ENCODE measurements around the gene FNDC3B.

The FNDC3B gene

GRCh38 chr3:172073262-172073915 is 34.0 kb downstream of the FNDC3B start:
- H3K4me3 ChIP-seq (ENCODE audit: low read length): no peak overlapping the region
- 0 out of 2 replicates have a peak, but pooled peaks cover 11% of the 10 kb centered on the region for H4K20me1 ChIP-seq (ENCODE audit: insufficient read depth, low read length)
- no peaks in the 10 kb centered on the region for H3K9me3 ChIP-seq (ENCODE audit: insufficient read depth, low read length)
- H3K27ac ChIP-seq (ENCODE audit: low read length): no peak overlapping the region
- H3K27me3 ChIP-seq (ENCODE audit: low read depth, low read length): no peaks in the 10 kb centered on the region
- H3K79me2 ChIP-seq (ENCODE audit: low read length): no peaks in the 10 kb centered on the region
- H3K36me3 ChIP-seq (replicated peaks; ENCODE audit: low read depth, low read length): no peaks in the 10 kb centered on the region
- H3K4me2 ChIP-seq (ENCODE audit: low read length): no peak overlapping the region
- H3K9ac ChIP-seq (ENCODE audit: low read length): no peak overlapping the region
- TF ChIP-seq CTCF (IDR thresholded peaks at IDR 0.05; ENCODE audit: low read depth, low read length): no peak
- TF ChIP-seq EZH2phosphoT487 (IDR thresholded peaks at IDR 0.05; ENCODE audit: low read depth): no peak
- no peak overlapping the region for H2AFZ ChIP-seq (ENCODE audit: low read depth, low read length)
- H3K4me1 ChIP-seq (ENCODE audit: low read length): no peaks in the 10 kb centered on the region

- H3K27me3 ChIP-seq (ENCODE audit: low read depth, low read length): no peaks in the 10 kb centered on the region
- no peak overlapping the region for H3K4me3 ChIP-seq (ENCODE audit: low read length)
- no peak overlapping the region for H3K27ac ChIP-seq (ENCODE audit: low read length)
- H3K36me3 ChIP-seq (replicated peaks; ENCODE audit: low read depth, low read length): no peaks in the 10 kb centered on the region
- H3K9me3 ChIP-seq (ENCODE audit: insufficient read depth, low read length): no peaks in the 10 kb centered on the region
- no peaks in the 10 kb centered on the region for H3K79me2 ChIP-seq (ENCODE audit: low read length)
- H3K9ac ChIP-seq (ENCODE audit: low read length): no peak overlapping the region
- 0 out of 2 replicates have a peak, but pooled peaks cover 14% of the 10 kb centered on the region for H4K20me1 ChIP-seq (ENCODE audit: insufficient read depth, low read length)
- H3K4me2 ChIP-seq (ENCODE audit: low read length): no peak overlapping the region
- no peak overlapping the region for H2AFZ ChIP-seq (ENCODE audit: low read depth, low read length)
- no peak for TF ChIP-seq EZH2phosphoT487 (IDR thresholded peaks at IDR 0.05; ENCODE audit: low read depth)
- H3K4me1 ChIP-seq (ENCODE audit: low read length): no peaks in the 10 kb centered on the region
Measured at GRCh38 chr3:172074032-172074431, 34.7 kb downstream of the FNDC3B start.

- TF ChIP-seq EZH2phosphoT487 (IDR thresholded peaks at IDR 0.05; ENCODE audit: low read depth): no peak
- no peak for TF ChIP-seq CTCF (IDR thresholded peaks at IDR 0.05; ENCODE audit: low read depth, low read length)
- no peaks in the 10 kb centered on the region for H3K36me3 ChIP-seq (replicated peaks; ENCODE audit: low read depth, low read length)
- H3K9ac ChIP-seq (ENCODE audit: low read length): no peak overlapping the region
- no peak overlapping the region for H2AFZ ChIP-seq (ENCODE audit: low read depth, low read length)
- H4K20me1 ChIP-seq (ENCODE audit: insufficient read depth, low read length): 0 out of 2 replicates have a peak, but pooled peaks cover 14% of the 10 kb centered on the region
- no peaks in the 10 kb centered on the region for H3K27me3 ChIP-seq (ENCODE audit: low read depth, low read length)
- no peak overlapping the region for H3K4me3 ChIP-seq (ENCODE audit: low read length)
- H3K9me3 ChIP-seq (ENCODE audit: insufficient read depth, low read length): no peaks in the 10 kb centered on the region
- H3K79me2 ChIP-seq (ENCODE audit: low read length): no peaks in the 10 kb centered on the region
- no peaks in the 10 kb centered on the region for H3K4me1 ChIP-seq (ENCODE audit: low read length)
- no peak overlapping the region for H3K4me2 ChIP-seq (ENCODE audit: low read length)
- H3K27ac ChIP-seq (ENCODE audit: low read length): no peak overlapping the region
Measured at GRCh38 chr3:172074586-172074985, 35.2 kb downstream of the FNDC3B start.

GRCh38 chr3:172076212-172076611 is 36.8 kb downstream of the FNDC3B start:
- Histone ChIP-seq H3K36me3 (replicated peaks; ENCODE audit: low read depth, low read length) (no peaks in the 10 kb centered on the region), H3K27ac (ENCODE audit: low read length) (no peak overlapping the region), H3K27me3 (ENCODE audit: low read depth, low read length) (no peaks in the 10 kb centered on the region), H3K9me3 (ENCODE audit: insufficient read depth, low read length) (no peaks in the 10 kb centered on the region), H2AFZ (ENCODE audit: low read depth, low read length) (no peak overlapping the region), H3K4me2 (ENCODE audit: low read length) (no peak overlapping the region), H3K79me2 (ENCODE audit: low read length) (no peaks in the 10 kb centered on the region), H3K4me1 (ENCODE audit: low read length) (no peaks in the 10 kb centered on the region), H3K9ac (ENCODE audit: low read length) (no peak overlapping the region), H3K4me3 (ENCODE audit: low read length) (no peak overlapping the region), H4K20me1 (ENCODE audit: insufficient read depth, low read length) (peaks cover 17% of the 10 kb centered on the region; the same call in 1 of the 2 replicates)
- no peak for TF ChIP-seq CTCF (IDR thresholded peaks at IDR 0.05; ENCODE audit: low read depth, low read length)
- TF ChIP-seq EZH2phosphoT487 (IDR thresholded peaks at IDR 0.05; ENCODE audit: low read depth): no peak

Measured in OCI-LY3 (cell line).